Measurements from ENCODE around the gene PLCL1. TPM values are rescaled to one million over a fixed set of nuclear protein-coding genes. Genes with fewer than 3 reads are reported as not detected.

Gene PLCL1
- total and polyA plus RNA-seq, 10 donors: 0.54 to 6.5 (median 4.0) TPM

GRCh38 chr2:197869041-197869440 is 64.6 kb downstream of the PLCL1 start:
- no peaks in the 10 kb centered on the region for H3K27me3 ChIP-seq (replicated peaks in 1 of 7)
- no peaks in the 10 kb centered on the region for H3K36me3 ChIP-seq
- 76 to 87% (median 83%) methylated on average over 2 of the region's 2 CpGs for WGBS, 5 donors
- no peak overlapping the region for H3K4me3 ChIP-seq
- no peak for DNase-seq
- H3K9me3 ChIP-seq: no peaks in the 10 kb centered on the region
- H3K27ac ChIP-seq: peak overlapping the region in 1 of 8 donors; percentile 38
- intact Hi-C loops (cut with DNase I; ENCODE audit: low total_unique reads): no loop called here
- TF ChIP-seq POLR2A (IDR thresholded peaks at IDR 0.05): no peak
- no peak for TF ChIP-seq POLR2AphosphoS5 (IDR thresholded peaks at IDR 0.05)
- TF ChIP-seq CTCF (IDR thresholded peaks at IDR 0.05 in 8 of 11, conservative IDR thresholded peaks at IDR 0.05 in 3 of 11): no peak
- H3K4me1 ChIP-seq: peaks cover 0 to 18% (median 2%) of the 10 kb centered on the region in 6 donors

- Histone ChIP-seq H3K4me1 (peaks cover 0 to 18% (median 2%) of the 10 kb centered on the region in 6 donors), H3K36me3 (no peaks in the 10 kb centered on the region), H3K4me3 (no peak overlapping the region), H3K9me3 (no peaks in the 10 kb centered on the region), H3K27me3 (replicated peaks in 1 of 7) (no peaks in the 10 kb centered on the region), H3K27ac (peak overlapping the region in 2 of 8 donors; percentile 38 to 56)
- intact Hi-C loops (cut with DNase I; ENCODE audit: low total_unique reads): no loop called here
- DNase-seq: no peak
- WGBS, 5 donors: 33 to 60% (median 47%) methylated on average over 8 of the region's 8 CpGs
- TF ChIP-seq CTCF (IDR thresholded peaks at IDR 0.05 in 8 of 11, conservative IDR thresholded peaks at IDR 0.05 in 3 of 11): no peak
- TF ChIP-seq POLR2A (IDR thresholded peaks at IDR 0.05): no peak
- TF ChIP-seq POLR2AphosphoS5 (IDR thresholded peaks at IDR 0.05): no peak
Measured at GRCh38 chr2:197869501-197870111, 65.2 kb downstream of the PLCL1 start.

- TF ChIP-seq POLR2AphosphoS5 (IDR thresholded peaks at IDR 0.05) (no peak), CTCF (IDR thresholded peaks at IDR 0.05 in 8 of 11, conservative IDR thresholded peaks at IDR 0.05 in 3 of 11) (no peak), POLR2A (IDR thresholded peaks at IDR 0.05) (no peak)
- Histone ChIP-seq H3K27ac (peak overlapping the region in 2 of 8 donors; percentile 38 to 56), H3K27me3 (replicated peaks in 1 of 7) (no peaks in the 10 kb centered on the region), H3K9me3 (no peaks in the 10 kb centered on the region), H3K36me3 (no peaks in the 10 kb centered on the region), H3K4me1 (peaks cover 0 to 18% (median 2%) of the 10 kb centered on the region in 6 donors), H3K4me3 (no peak overlapping the region)
- intact Hi-C loops (cut with DNase I; ENCODE audit: low total_unique reads): no loop called here
- 90 to 99% (median 95%) methylated on average over 2 of the region's 2 CpGs for WGBS, 5 donors
- no peak for DNase-seq
Measured at GRCh38 chr2:197870137-197870536, 65.7 kb downstream of the PLCL1 start.

GRCh38 chr2:197871780-197872456 is 67.5 kb downstream of the PLCL1 start:
- H3K27ac ChIP-seq: no peak overlapping the region
- H3K4me3 ChIP-seq: no peak overlapping the region
- H3K36me3 ChIP-seq: no peaks in the 10 kb centered on the region
- DNase-seq: no peak
- H3K27me3 ChIP-seq (replicated peaks in 1 of 7): no peaks in the 10 kb centered on the region
- peaks cover 0 to 18% (median 2%) of the 10 kb centered on the region in 6 donors for H3K4me1 ChIP-seq
- WGBS, 5 donors: 57 to 81% (median 78%) methylated on average over 3 of the region's 3 CpGs
- no peaks in the 10 kb centered on the region for H3K9me3 ChIP-seq
- TF ChIP-seq POLR2A (IDR thresholded peaks at IDR 0.05) (no peak), POLR2AphosphoS5 (IDR thresholded peaks at IDR 0.05) (no peak), CTCF (IDR thresholded peaks at IDR 0.05 in 8 of 11, conservative IDR thresholded peaks at IDR 0.05 in 3 of 11) (no peak)
- intact Hi-C loops (cut with DNase I; ENCODE audit: low total_unique reads): no loop called here
